Gastroesophageal sphincter (tissue), 4 donors: Measurements from ENCODE around the gene CALHM3. TPM values are rescaled to one million over a fixed set of nuclear protein-coding genes. Genes with fewer than 3 reads are reported as not detected.
A peak's percentile ranks its signal among the peaks of the same experiment; 100 is the strongest.

ENCODE experiments used
- ATAC-seq: fragments of 150-250 bp; one replicate; pipeline ENCODE4 v1.9.1; 2016; ENCODE audit warnings: mild to moderate bottlenecking, moderate library complexity
- H3K27ac ChIP-seq, 4 donors: fragments of 200-600 bp; sonication (generic) in 3 of 4; 1 replicate in 3 of 4; 2 replicates in 1 of 4; pipeline ENCODE4 v1.5.1; 2016 to 2019
- H3K27me3 ChIP-seq: fragments of 200-600 bp; sonication (generic); one replicate; pipeline ENCODE4 v1.5.1; 2019
- H3K36me3 ChIP-seq, 2 donors: fragments of 200-600 bp; sonication (generic); one replicate each; pipeline ENCODE4 v1.5.1; 2019; ENCODE audit warnings: control low read depth in 1 of 2
- H3K4me1 ChIP-seq, 3 donors: fragments of 200-600 bp; sonication (generic); 1 replicate in 2 of 3; 2 replicates in 1 of 3; pipeline ENCODE4 v1.5.1; 2016 to 2019; ENCODE audit warnings: control low read depth in 2 of 3
- H3K4me3 ChIP-seq, 2 donors: fragments of 200-600 bp; sonication (generic); one replicate each; pipeline ENCODE4 v1.5.1; 2019; ENCODE audit warnings: mild to moderate bottlenecking in 1 of 2, moderate library complexity in 1 of 2
- H3K9me3 ChIP-seq, 3 donors: fragments of 200-600 bp; sonication (generic); one replicate each; pipeline ENCODE4 v1.5.1; 2017 to 2019; ENCODE audit warnings: control low read depth in 2 of 3
- CTCF ChIP-seq, 4 experiments: fragments of 200-600 bp in 2 of 4; fragments of 450-650 bp in 2 of 4; sonication (generic) in 1 of 4; IDR thresholded peaks; one replicate each; pipeline ENCODE4 v1.5.1; 2017 to 2019; ENCODE audit warnings: antibody characterized with exemption in 4 of 4, mild to moderate bottlenecking in 2 of 4, moderate library complexity in 2 of 4
- EP300 ChIP-seq: sonication (generic); formaldehyde crosslinking; IDR thresholded peaks from one replicate; pipeline ENCODE4 v1.6.1; 2017; ENCODE audit warnings: antibody characterized with exemption, mild to moderate bottlenecking
- POLR2A ChIP-seq, 2 donors: fragments of 450-650 bp; IDR thresholded peaks; one replicate each; pipeline ENCODE4 v1.6.1; 2017; ENCODE audit warnings: antibody characterized with exemption in 2 of 2, mild to moderate bottlenecking in 2 of 2, moderate library complexity in 1 of 2
- POLR2AphosphoS5 ChIP-seq: sonication (generic); formaldehyde crosslinking; IDR thresholded peaks from one replicate; pipeline ENCODE4 v1.6.1; 2017; ENCODE audit warnings: antibody characterized with exemption
- WGBS, 2 donors: methylation state at CpG; one replicate each; pipeline ENCODE4 v1.1.5; 2018; ENCODE audit warnings: low coverage in 1 of 2; 5-methylcytosine and 5-hydroxymethylcytosine counted together
- total RNA-seq, 4 donors: library from RNA; depleted of rRNA; stranded (reverse); fragments of >200 nt; gene quantifications; one replicate each; pipeline ENCODE4 v1.1.0, GENCODE V29; 2016

The CALHM3 gene
- total RNA-seq, 4 donors from 2014 or later: not detected

- Histone ChIP-seq H3K27ac (peak overlapping the region in 3 of 4 donors; percentile 70 to 73 (median 73)), H3K36me3 (no peaks in the 10 kb centered on the region), H3K27me3 (no peaks in the 10 kb centered on the region), H3K4me1 (peaks cover 0 to 40% (median 8%) of the 10 kb centered on the region in 3 donors), H3K9me3 (no peaks in the 10 kb centered on the region), H3K4me3 (no peak overlapping the region)
- WGBS, 2 donors: 56 to 80% methylated on average over 1 to 10 of the region's 13 CpGs
- TF ChIP-seq CTCF (IDR thresholded peaks at IDR 0.05) (no peak), POLR2AphosphoS5 (no peak), EP300 (no peak), POLR2A (IDR thresholded peaks at IDR 0.05) (no peak)
- peak; percentile 36 for ATAC-seq
Observed at GRCh38 chr10:103512591-103513379, 33.7 kb upstream of the CALHM3 start.

GRCh38 chr10:103512166-103512565, 33.1 kb upstream of the CALHM3 start:
- H3K36me3 ChIP-seq: no peaks in the 10 kb centered on the region
- H3K4me1 ChIP-seq: peaks cover 0 to 40% (median 8%) of the 10 kb centered on the region in 3 donors
- no peak for TF ChIP-seq EP300
- TF ChIP-seq POLR2A (IDR thresholded peaks at IDR 0.05): no peak
- no peak for TF ChIP-seq CTCF (IDR thresholded peaks at IDR 0.05)
- no peak for TF ChIP-seq POLR2AphosphoS5
- H3K27me3 ChIP-seq: peaks cover 6% of the 10 kb centered on the region
- H3K9me3 ChIP-seq: no peaks in the 10 kb centered on the region
- H3K27ac ChIP-seq: no peak overlapping the region
- ATAC-seq: no peak
- no peak overlapping the region for H3K4me3 ChIP-seq

GRCh38 chr10:103510791-103511752, 32.0 kb upstream of the CALHM3 start:
- H3K27me3 ChIP-seq: peaks cover 7% of the 10 kb centered on the region
- peaks cover 0 to 40% (median 8%) of the 10 kb centered on the region in 3 donors for H3K4me1 ChIP-seq
- H3K27ac ChIP-seq: no peak overlapping the region
- no peak overlapping the region for H3K4me3 ChIP-seq
- H3K9me3 ChIP-seq: no peaks in the 10 kb centered on the region
- no peaks in the 10 kb centered on the region for H3K36me3 ChIP-seq
- WGBS, 2 donors: 86 to 92% methylated on average over 4 to 5 of the region's 10 CpGs
- ATAC-seq: no peak
- TF ChIP-seq POLR2A (IDR thresholded peaks at IDR 0.05): no peak
- no peak for TF ChIP-seq POLR2AphosphoS5
- TF ChIP-seq EP300: no peak
- no peak for TF ChIP-seq CTCF (IDR thresholded peaks at IDR 0.05)

GRCh38 chr10:103510046-103510685, 31.1 kb upstream of the CALHM3 start:
- H3K36me3 ChIP-seq: no peaks in the 10 kb centered on the region
- peaks cover 7% of the 10 kb centered on the region for H3K27me3 ChIP-seq
- H3K9me3 ChIP-seq: no peaks in the 10 kb centered on the region
- WGBS, 2 donors: no CpG with 5 or more reads among the region's 8 CpGs
- no peak overlapping the region for H3K27ac ChIP-seq
- TF ChIP-seq POLR2A (IDR thresholded peaks at IDR 0.05) (no peak), CTCF (IDR thresholded peaks at IDR 0.05) (no peak), EP300 (no peak), POLR2AphosphoS5 (no peak)
- no peak overlapping the region for H3K4me3 ChIP-seq
- ATAC-seq: no peak
- peaks cover 0 to 33% (median 8%) of the 10 kb centered on the region in 3 donors for H3K4me1 ChIP-seq
